RWPE1 (cell line): ENCODE measurements around the gene PDXDC1.
"Not testable (repeated sequence)": the region's sequence is repeated elsewhere in the genome, so short reads cannot be mapped to it uniquely, and the experiment has no call there.

Experiments
- CTCF ChIA-PET: fragments of 350-600 bp; sonication (Branson Sonifier 250); formaldehyde crosslinking; extraction: SDS; loops from one replicate; lab custom pipeline; 2021; lab: Yijun Ruan, JAX
- POLR2A ChIA-PET: fragments of 400-600 bp; formaldehyde crosslinking; extraction: SDS; loops from one replicate; lab custom pipeline; 2020; ENCODE audit warnings: antibody characterized with exemption; ENCODE audit not compliant: low non-redundant PET; lab: Yijun Ruan, JAX
- DNase-seq: peaks from one replicate; pipeline ENCODE4 v3.0.0; 2012; ENCODE audit warnings: low spot score
- H3K27ac ChIP-seq: fragments of 450-650 bp; 2 replicates; pipeline ENCODE4 v1.5.1; 2017

Gene PDXDC1

GRCh38 chr16:15143601-15144091, 168.8 kb downstream of the PDXDC1 start:
- CTCF ChIA-PET, POLR2A ChIA-PET, DNase-seq: not testable (repeated sequence)
- peak overlapping the region; percentile 93 for H3K27ac ChIP-seq

GRCh38 chr16:15144092-15144631, 169.3 kb downstream of the PDXDC1 start:
- CTCF ChIA-PET, POLR2A ChIA-PET, DNase-seq: not testable (repeated sequence)
- H3K27ac ChIP-seq: peak overlapping the region; percentile 93

GRCh38 chr16:15144781-15145417, 170.1 kb downstream of the PDXDC1 start:
- H3K27ac ChIP-seq: peak overlapping the region; percentile 93
- DNase-seq, CTCF ChIA-PET, POLR2A ChIA-PET: not testable (repeated sequence)

GRCh38 chr16:15145418-15146263, 170.8 kb downstream of the PDXDC1 start:
- CTCF ChIA-PET, DNase-seq, POLR2A ChIA-PET: not testable (repeated sequence)
- H3K27ac ChIP-seq: peak overlapping the region; percentile 93

GRCh38 chr16:15146264-15146662, 171.4 kb downstream of the PDXDC1 start:
- DNase-seq, POLR2A ChIA-PET, CTCF ChIA-PET: not testable (repeated sequence)
- H3K27ac ChIP-seq: peak overlapping the region; percentile 93

- DNase-seq, CTCF ChIA-PET, POLR2A ChIA-PET: not testable (repeated sequence)
- peak overlapping the region; percentile 93 for H3K27ac ChIP-seq
Measured at GRCh38 chr16:15148831-15149230, 174.0 kb downstream of the PDXDC1 start.

- peak overlapping the region; percentile 93 for H3K27ac ChIP-seq
- POLR2A ChIA-PET, CTCF ChIA-PET, DNase-seq: not testable (repeated sequence)
Measured at GRCh38 chr16:15149260-15149659, 174.4 kb downstream of the PDXDC1 start.

- peak overlapping the region; percentile 82 for H3K27ac ChIP-seq
- CTCF ChIA-PET, DNase-seq: not testable (repeated sequence)
Measured at GRCh38 chr16:15154005-15154404, 179.2 kb downstream of the PDXDC1 start.

GRCh38 chr16:15154650-15155562, 180.1 kb downstream of the PDXDC1 start:
- CTCF ChIA-PET, POLR2A ChIA-PET: not testable (repeated sequence)
- peak; percentile 70 for DNase-seq
- H3K27ac ChIP-seq: peak overlapping the region; percentile 82

More at GRCh38 chr16:15154005-15154404, 179.2 kb downstream of the PDXDC1 start:
- POLR2A ChIA-PET: not testable (repeated sequence)

- DNase-seq, CTCF ChIA-PET, H3K27ac ChIP-seq, POLR2A ChIA-PET: not testable (repeated sequence)
Measured at GRCh38 chr16:15157644-15158043, 182.8 kb downstream of the PDXDC1 start.

GRCh38 chr16:15159671-15160070, 184.8 kb downstream of the PDXDC1 start:
- POLR2A ChIA-PET, H3K27ac ChIP-seq, DNase-seq: not testable (repeated sequence)
- CTCF ChIA-PET: interaction anchor here (0.6 kb wide), 1 partner anchor 272 kb away, joined by 6 read pairs; no protein-coding TSS in a partner anchor

GRCh38 chr16:15160571-15160970, 185.7 kb downstream of the PDXDC1 start:
- H3K27ac ChIP-seq, CTCF ChIA-PET, POLR2A ChIA-PET, DNase-seq: not testable (repeated sequence)

GRCh38 chr16:15163055-15163454, 188.2 kb downstream of the PDXDC1 start:
- CTCF ChIA-PET, H3K27ac ChIP-seq, POLR2A ChIA-PET, DNase-seq: not testable (repeated sequence)

- DNase-seq, H3K27ac ChIP-seq, CTCF ChIA-PET, POLR2A ChIA-PET: not testable (repeated sequence)
Measured at GRCh38 chr16:15166177-15166576, 191.4 kb downstream of the PDXDC1 start.

GRCh38 chr16:15168303-15168702, 193.5 kb downstream of the PDXDC1 start:
- H3K27ac ChIP-seq, POLR2A ChIA-PET, DNase-seq, CTCF ChIA-PET: not testable (repeated sequence)

GRCh38 chr16:15168953-15169652, 194.3 kb downstream of the PDXDC1 start:
- H3K27ac ChIP-seq, CTCF ChIA-PET, POLR2A ChIA-PET, DNase-seq: not testable (repeated sequence)
